Measurements from ENCODE around the gene LAMTOR3.

GRCh38 chr4:99927566-99927965 is 33.3 kb upstream of the LAMTOR3 start:
- TF ChIP-seq POLR2A (IDR thresholded peaks at IDR 0.05): no peak
- no peak for TF ChIP-seq CTCF (IDR thresholded peaks at IDR 0.05)
